Activated T-helper 9 cell treated with anti-CD3 and anti-CD28 coated beads, Interleukin-2, amount 50 U/mL, for 16 hours (primary cell): ENCODE results near the gene KRT1.

Experiments used
- DNase-seq: peaks from one replicate; pipeline ENCODE4 v3.0.0-alpha.2; 2020; ENCODE audit warnings: low read depth

Gene KRT1

GRCh38 chr12:52634266-52635056, 45.7 kb downstream of the KRT1 start:
- DNase-seq: no peak

GRCh38 chr12:52633383-52633782, 46.8 kb downstream of the KRT1 start:
- DNase-seq: no peak

- DNase-seq: no peak
These were observed 47.6 kb downstream of the KRT1 start for GRCh38 chr12:52632656-52633055.

- DNase-seq: no peak
These were observed 48.3 kb downstream of the KRT1 start for GRCh38 chr12:52631676-52632459.

- no peak for DNase-seq
These were observed 48.9 kb downstream of the KRT1 start for GRCh38 chr12:52631264-52631663.

GRCh38 chr12:52630599-52631200, 49.5 kb downstream of the KRT1 start:
- no peak for DNase-seq

- DNase-seq: no peak
These were observed 50.2 kb downstream of the KRT1 start for GRCh38 chr12:52630008-52630500.

- no peak for DNase-seq
These were observed 50.8 kb downstream of the KRT1 start for GRCh38 chr12:52629281-52630007.

GRCh38 chr12:52628841-52629240, 51.4 kb downstream of the KRT1 start:
- no peak for DNase-seq

- DNase-seq: no peak
These were observed 52.1 kb downstream of the KRT1 start for GRCh38 chr12:52628111-52628507.

- no peak for DNase-seq
These were observed 52.7 kb downstream of the KRT1 start for GRCh38 chr12:52627395-52628110.
